ENCODE measurements around the gene ULBP2. TPM values are rescaled to one million over a fixed set of nuclear protein-coding genes. Genes with fewer than 3 reads are reported as not detected.

Gene ULBP2
- total RNA-seq, 1 experiment from 2014 or later = 0.13 TPM

Other genes with a start within 250 kb of the ULBP2 start
- gene LATS1, start 223.9 kb upstream of the ULBP2 start, total RNA-seq (2021) = 21.4 to 24.2 TPM (median 21.8 TPM) in 3 replicates
- 79.1 to 84.5 TPM (median 83.5 TPM) in 3 replicates for gene NUP43, start 195.5 kb upstream of the ULBP2 start, total RNA-seq (2021)
- 81.0 to 90.7 TPM (median 84.5 TPM) in 3 replicates for gene PCMT1, start 192.3 kb upstream of the ULBP2 start, total RNA-seq (2021)
- 19.8 to 22.5 TPM (median 22.2 TPM) in 3 replicates for gene LRP11, start 77.7 kb upstream of the ULBP2 start, total RNA-seq (2021)
- not detected in 3 replicates for gene RAET1E, start 43.9 kb upstream of the ULBP2 start, total RNA-seq (2021)
- gene RAET1G, start 18.9 kb upstream of the ULBP2 start, total RNA-seq (2021) = not detected in 3 replicates
- 0.64 to 0.81 TPM (median 0.64 TPM) in 3 replicates for gene ULBP1, start 21.9 kb downstream of the ULBP2 start, total RNA-seq (2021)
- gene RAET1L, start 83.5 kb downstream of the ULBP2 start, total RNA-seq (2021) = not detected in 3 replicates
- 4.0 to 6.0 TPM (median 5.6 TPM) in 3 replicates for gene ULBP3, start 127.1 kb downstream of the ULBP2 start, total RNA-seq (2021)
- gene PPP1R14C, start 201.0 kb downstream of the ULBP2 start, total RNA-seq (2021) = 0.66 to 1.1 TPM (median 0.80 TPM) in 3 replicates

Data from WTC11 (cell line).